Measurements from ENCODE around the gene MINDY4B.

DNA sequence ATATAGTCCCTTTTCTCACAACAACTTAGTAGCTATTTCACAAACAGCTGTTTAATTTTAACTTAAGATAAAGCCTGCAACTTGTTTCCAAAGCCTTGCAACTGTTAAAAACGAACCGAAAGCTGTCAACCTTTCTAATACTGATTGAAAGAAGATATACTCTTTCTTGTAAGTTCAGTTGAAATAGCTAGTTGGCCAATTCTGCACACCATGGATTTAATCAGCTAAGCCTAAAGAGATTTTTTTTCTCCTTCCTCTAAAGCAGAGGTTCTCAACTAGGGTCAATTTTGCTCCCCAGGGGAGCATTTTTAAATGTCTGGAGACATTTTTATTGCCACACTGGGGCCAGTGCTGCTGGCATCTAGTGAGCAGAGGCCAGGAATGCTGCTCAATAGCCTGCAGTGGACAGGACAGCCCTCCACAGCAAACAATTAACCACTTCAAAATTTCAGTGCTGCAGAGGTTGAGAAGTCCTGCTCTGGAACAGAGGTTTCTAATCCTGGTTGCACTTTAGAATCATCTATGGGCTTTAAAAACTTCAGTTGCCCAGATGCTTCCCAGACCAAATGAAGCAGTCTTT, 26.2 kb downstream of the MINDY4B start:
- TF ChIP-seq CTCF (IDR thresholded peaks at IDR 0.05; ENCODE audit: insufficient read depth, low read depth, low read length) = no peak
- no peak for TF ChIP-seq EZH2 (IDR thresholded peaks at IDR 0.05; ENCODE audit: insufficient read depth, low read length)
